Trophoblast cell (in vitro differentiated cells and primary cell): Measurements from ENCODE around the gene MATR3.

Experiments
- DNase-seq, 2 donors: peaks; one replicate each; pipeline ENCODE4 v3.0.0-alpha.2; 2016
- H2AFZ ChIP-seq: 2 replicates; pipeline ENCODE4 v1.6.1; 2013; ENCODE audit warnings: low read length, moderate library complexity, mild to moderate bottlenecking; ENCODE audit not compliant: insufficient read depth, poor library complexity
- H2AK5ac ChIP-seq: 2 replicates; pipeline ENCODE4 v1.6.1; 2013; ENCODE audit warnings: mild to moderate bottlenecking, low read length
- H2BK120ac ChIP-seq: 2 replicates; pipeline ENCODE4 v1.6.1; 2013; ENCODE audit warnings: low read length, mild to moderate bottlenecking, moderate library complexity; ENCODE audit not compliant: insufficient read depth, poor library complexity
- H2BK12ac ChIP-seq: 2 replicates; pipeline ENCODE4 v1.6.1; 2013; ENCODE audit warnings: mild to moderate bottlenecking, low read length, moderate library complexity
- H2BK5ac ChIP-seq: 2 replicates; pipeline ENCODE4 v1.6.1; 2013; ENCODE audit warnings: low read length, low read depth, moderate library complexity, mild to moderate bottlenecking; ENCODE audit not compliant: poor library complexity
- H3K14ac ChIP-seq: 2 replicates; pipeline ENCODE4 v1.6.1; 2013; ENCODE audit warnings: mild to moderate bottlenecking, low read length
- H3K18ac ChIP-seq: 2 replicates; pipeline ENCODE4 v1.6.1; 2013; ENCODE audit warnings: mild to moderate bottlenecking, low read length
- H3K23ac ChIP-seq: 2 replicates; pipeline ENCODE4 v1.6.1; 2013; ENCODE audit warnings: low read length
- H3K27ac ChIP-seq: 2 replicates; pipeline ENCODE4 v1.5.1; 2013; ENCODE audit warnings: low read depth, mild to moderate bottlenecking, inconsistent platforms, low read length, moderate library complexity
- H3K27me3 ChIP-seq: 2 replicates; pipeline ENCODE4 v1.6.1; 2013; ENCODE audit warnings: inconsistent platforms, mild to moderate bottlenecking, low read length, moderate library complexity; ENCODE audit not compliant: insufficient read depth
- H3K36me3 ChIP-seq, 2 experiments: 1 replicate in 1 of 2; 2 replicates in 1 of 2; pipeline ENCODE4 v1.6.1; 2013; ENCODE audit warnings: low read length in 2 of 2, mild to moderate bottlenecking in 2 of 2, moderate library complexity in 1 of 2; ENCODE audit not compliant: insufficient read depth in 2 of 2, control insufficient read depth in 1 of 2
- H3K4ac ChIP-seq: 2 replicates; pipeline ENCODE4 v1.6.1; 2013; ENCODE audit warnings: low read depth, mild to moderate bottlenecking, low read length, moderate library complexity
- H3K4me1 ChIP-seq, 2 experiments: 1 replicate in 1 of 2; 2 replicates in 1 of 2; pipeline ENCODE4 v1.6.1; 2013; ENCODE audit warnings: low read length in 2 of 2, mild to moderate bottlenecking in 2 of 2, moderate library complexity in 1 of 2; ENCODE audit not compliant: insufficient read depth in 2 of 2, control insufficient read depth in 1 of 2
- H3K4me2 ChIP-seq: 2 replicates; pipeline ENCODE4 v1.6.1; 2013; ENCODE audit warnings: inconsistent platforms, mild to moderate bottlenecking, low read length, moderate library complexity
- H3K4me3 ChIP-seq: 2 replicates; pipeline ENCODE4 v1.5.1; 2013; ENCODE audit warnings: mild to moderate bottlenecking, low read depth, low read length, inconsistent platforms
- H3K79me1 ChIP-seq: one replicate; pipeline ENCODE4 v1.6.1; 2013; ENCODE audit warnings: low read length
- H3K79me2 ChIP-seq: 2 replicates; pipeline ENCODE4 v1.6.1; 2013; ENCODE audit warnings: low read length, mild to moderate bottlenecking; ENCODE audit not compliant: control insufficient read depth, insufficient read depth, poor library complexity
- H3K9ac ChIP-seq: 2 replicates; pipeline ENCODE4 v1.6.1; 2013; ENCODE audit warnings: mild to moderate bottlenecking, low read length
- H3K9me3 ChIP-seq: 2 replicates; pipeline ENCODE4 v1.6.1; 2013; ENCODE audit warnings: low read depth, mild to moderate bottlenecking, control low read depth, inconsistent platforms, low read length; ENCODE audit not compliant: insufficient read depth
- H4K12ac ChIP-seq: 2 replicates; pipeline ENCODE4 v1.6.1; 2013; ENCODE audit warnings: low read depth, mild to moderate bottlenecking, low read length, moderate library complexity
- H4K8ac ChIP-seq: 2 replicates; pipeline ENCODE4 v1.6.1; 2013; ENCODE audit warnings: low read depth, mild to moderate bottlenecking, low read length, moderate library complexity
- H4K91ac ChIP-seq: one replicate; pipeline ENCODE4 v1.6.1; 2013; ENCODE audit warnings: low read depth, mild to moderate bottlenecking, low read length, moderate library complexity
- WGBS: extraction: QIAGEN DNeasy Blood & Tissue Kit; methylation state at CpG from one replicate; pipeline ENCODE4 v1.1.7; 2013; ENCODE audit warnings: missing lambda C conversion rate; ENCODE audit not compliant: insufficient read length, insufficient coverage; ENCODE audit errors: extremely low coverage; 5-methylcytosine and 5-hydroxymethylcytosine counted together

MATR3 gene

DNA sequence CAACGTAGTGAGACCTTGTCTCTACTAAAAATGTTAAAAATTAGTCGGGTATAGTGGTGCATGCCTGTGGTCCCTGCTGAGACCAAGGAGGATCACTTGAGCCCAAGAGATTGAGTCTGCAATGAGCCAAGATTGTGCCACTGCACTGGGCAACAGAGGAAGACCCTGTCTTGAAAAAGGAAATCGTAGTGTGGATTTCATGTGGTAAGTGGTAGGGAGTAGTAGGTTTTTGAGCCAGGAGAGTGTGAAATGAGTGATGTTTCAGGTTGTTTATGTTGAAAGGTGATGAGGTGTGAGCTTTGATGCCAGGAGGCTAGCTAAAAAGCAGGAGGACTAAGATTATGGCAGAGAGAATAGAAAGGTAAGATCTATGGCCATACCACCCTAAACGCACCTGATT lies 5.9 kb downstream of the MATR3 start:
- Histone ChIP-seq H2BK5ac (no peak overlapping the region), H3K9ac (no peak overlapping the region), H3K27me3 (no peaks in the 10 kb centered on the region), H3K23ac (no peak overlapping the region), H3K79me1 (peaks cover 2% of the 10 kb centered on the region), H2BK12ac (no peak overlapping the region), H3K79me2 (peaks cover 43% of the 10 kb centered on the region), H3K14ac (no peak overlapping the region), H4K12ac (no peak overlapping the region), H3K4me2 (no peak overlapping the region), H2AK5ac (no peak overlapping the region), H4K91ac (no peak overlapping the region), H4K8ac (no peak overlapping the region), H2BK120ac (no peak overlapping the region), H3K4me3 (no peak overlapping the region), H3K36me3 (peaks cover 0 to 2% of the 10 kb centered on the region in 2 experiments), H3K4me1 (peaks cover 8 to 13% of the 10 kb centered on the region in 2 experiments), H3K9me3 (no peaks in the 10 kb centered on the region), H3K4ac (peak overlapping the region; percentile 48), H3K18ac (no peak overlapping the region), H3K27ac (no peak overlapping the region), H2AFZ (no peak overlapping the region)
- WGBS = 100% methylated on average over 1 of the region's 4 CpGs
- no peak for DNase-seq

- Histone ChIP-seq H3K9me3 (no peaks in the 10 kb centered on the region), H4K8ac (no peak overlapping the region), H3K4ac (peak overlapping the region; percentile 55), H3K23ac (no peak overlapping the region), H3K18ac (no peak overlapping the region), H3K27me3 (no peaks in the 10 kb centered on the region), H3K14ac (no peak overlapping the region), H3K79me2 (peaks cover 34% of the 10 kb centered on the region), H3K4me2 (no peak overlapping the region), H4K12ac (no peak overlapping the region), H3K9ac (no peak overlapping the region), H3K4me1 (peaks cover 8 to 9% of the 10 kb centered on the region in 2 experiments), H3K4me3 (no peak overlapping the region), H2BK120ac (no peak overlapping the region), H2AK5ac (no peak overlapping the region), H2BK12ac (no peak overlapping the region), H2BK5ac (no peak overlapping the region), H4K91ac (no peak overlapping the region), H3K27ac (no peak overlapping the region), H3K36me3 (peaks cover 0 to 2% of the 10 kb centered on the region in 2 experiments), H2AFZ (no peak overlapping the region), H3K79me1 (no peaks in the 10 kb centered on the region)
- peak; percentile 42 to 80 for DNase-seq
- WGBS = no CpG with 5 or more reads among the region's 7 CpGs
Observed at GRCh38 chr5:139301808-139302499, 8.4 kb downstream of the MATR3 start.

GRCh38 chr5:139304391-139305324 lies 11.1 kb downstream of the MATR3 start:
- no peak overlapping the region for H3K23ac ChIP-seq
- peaks cover 0 to 2% of the 10 kb centered on the region in 2 experiments for H3K36me3 ChIP-seq
- no CpG with 5 or more reads among the region's 3 CpGs for WGBS

GRCh38 chr5:139306197-139306596 lies 12.7 kb downstream of the MATR3 start:
- Histone ChIP-seq H3K36me3 (peaks cover 0 to 2% of the 10 kb centered on the region in 2 experiments), H3K4ac (peak overlapping the region; percentile 93), H3K27me3 (no peaks in the 10 kb centered on the region), H2BK5ac (no peak overlapping the region), H3K9ac (no peak overlapping the region), H3K18ac (no peak overlapping the region), H3K79me1 (no peaks in the 10 kb centered on the region), H4K8ac (no peak overlapping the region), H3K9me3 (no peaks in the 10 kb centered on the region), H3K4me2 (no peak overlapping the region), H2AK5ac (no peak overlapping the region), H4K91ac (no peak overlapping the region), H3K23ac (no peak overlapping the region), H2BK12ac (no peak overlapping the region), H2BK120ac (no peak overlapping the region), H4K12ac (no peak overlapping the region), H3K4me1 (peaks cover 3 to 4% of the 10 kb centered on the region in 2 experiments), H3K14ac (no peak overlapping the region), H3K79me2 (peaks cover 24% of the 10 kb centered on the region), H2AFZ (no peak overlapping the region), H3K27ac (no peak overlapping the region), H3K4me3 (no peak overlapping the region)
- no peak for DNase-seq
- WGBS = no CpG with 5 or more reads among the region's 1 CpG

More at GRCh38 chr5:139304391-139305324, 11.1 kb downstream of the MATR3 start:
- no peaks in the 10 kb centered on the region for H3K27me3 ChIP-seq
- peaks cover 30% of the 10 kb centered on the region for H3K79me2 ChIP-seq
- no peak overlapping the region for H2AK5ac ChIP-seq
- peaks cover 8% of the 10 kb centered on the region in 2 experiments for H3K4me1 ChIP-seq
- no peak overlapping the region for H3K4me3 ChIP-seq
- no peak overlapping the region for H4K8ac ChIP-seq
- H4K12ac ChIP-seq = no peak overlapping the region
- no peak overlapping the region for H3K4me2 ChIP-seq
- no peak overlapping the region for H2AFZ ChIP-seq
- H3K9ac ChIP-seq = no peak overlapping the region
- no peak overlapping the region for H3K14ac ChIP-seq
- no peak overlapping the region for H4K91ac ChIP-seq
- no peak overlapping the region for H2BK5ac ChIP-seq
- DNase-seq = no peak
- no peaks in the 10 kb centered on the region for H3K9me3 ChIP-seq
- H3K27ac ChIP-seq = no peak overlapping the region
- no peaks in the 10 kb centered on the region for H3K79me1 ChIP-seq
- no peak overlapping the region for H2BK12ac ChIP-seq
- H3K18ac ChIP-seq = no peak overlapping the region
- H2BK120ac ChIP-seq = no peak overlapping the region
- H3K4ac ChIP-seq = peak overlapping the region; percentile 97
